Sigmoid colon (tissue), 7 donors: ENCODE data around the gene SARM1. TPM values are rescaled to one million over a fixed set of nuclear protein-coding genes. Genes with fewer than 3 reads are reported as not detected.

Experiments
- DNase-seq: peaks from one replicate; pipeline ENCODE4 v3.0.0-alpha.2; 2019
- H3K27ac ChIP-seq, 4 donors: fragments of 200-600 bp; sonication (generic); one replicate each; pipeline ENCODE4 v1.5.1; 2016 to 2019; ENCODE audit warnings: mild to moderate bottlenecking in 1 of 4
- H3K27me3 ChIP-seq, 3 donors: fragments of 200-600 bp; sonication (generic); one replicate each; pipeline ENCODE4 v1.5.1; 2019; ENCODE audit warnings: mild to moderate bottlenecking in 1 of 3
- H3K36me3 ChIP-seq, 4 donors: fragments of 200-600 bp; sonication (generic); one replicate each; pipeline ENCODE4 v1.5.1; 2016 to 2019
- H3K4me1 ChIP-seq, 4 donors: fragments of 200-600 bp; sonication (generic); one replicate each; pipeline ENCODE4 v1.5.1; 2017 to 2019
- H3K4me3 ChIP-seq, 4 donors: fragments of 200-600 bp; sonication (generic); one replicate each; pipeline ENCODE4 v1.5.1; 2017 to 2019; ENCODE audit warnings: mild to moderate bottlenecking in 2 of 4, moderate library complexity in 1 of 4
- H3K9me3 ChIP-seq, 4 donors: fragments of 200-600 bp in 3 of 4; sonication (generic) in 3 of 4; one replicate each; pipeline versions ENCODE4 v1.5.1 to v1.6.1; 2013 to 2019
- EP300 ChIP-seq, 4 donors: sonication (generic); formaldehyde crosslinking; IDR thresholded peaks; one replicate each; pipeline ENCODE4 v1.6.1; 2017; ENCODE audit warnings: antibody characterized with exemption in 4 of 4
- POLR2A ChIP-seq, 2 donors: fragments of 450-650 bp; IDR thresholded peaks; one replicate each; pipeline ENCODE4 v1.6.1; 2016; ENCODE audit warnings: antibody characterized with exemption in 2 of 2, mild to moderate bottlenecking in 2 of 2, moderate library complexity in 2 of 2
- POLR2AphosphoS5 ChIP-seq, 4 donors: sonication (generic); formaldehyde crosslinking; IDR thresholded peaks; one replicate each; pipeline ENCODE4 v1.6.1; 2017; ENCODE audit warnings: antibody characterized with exemption in 4 of 4
- WGBS, 2 donors: extraction: QIAGEN DNeasy Blood & Tissue Kit; methylation state at CpG; one replicate each; pipeline ENCODE4 v1.1.7; 2013; 5-methylcytosine and 5-hydroxymethylcytosine counted together
- intact Hi-C: fragments of 100-400 bp; cut with DNase I; formaldehyde crosslinking; loops from one replicate; pipeline ENCODE4 v1.15.1; 2023
- polyA plus RNA-seq, 3 donors: library from polyadenylated mRNA; stranded (reverse); fragments of 200-250 nt; gene quantifications; one replicate each; pipeline ENCODE4 v1.2.3, GENCODE V29; 2013
- total RNA-seq, 4 donors: library from RNA; depleted of rRNA; stranded (reverse); fragments of >200 nt; gene quantifications; one replicate each; pipeline ENCODE4 v1.1.0, GENCODE V29; 2016
- TF ChIP-seq, protein P1 (sequence below), 4 experiments: fragments of 450-650 bp in 3 of 4; fragments of 200-600 bp in 1 of 4; IDR thresholded peaks; one replicate each; pipeline ENCODE4 v1.5.1; 2016 to 2019; ENCODE audit warnings: antibody characterized with exemption in 4 of 4, mild to moderate bottlenecking in 3 of 4, moderate library complexity in 2 of 4
- donor health status: healthy with polysubstance abuse.
- donor health status: Bipolar disorder and iron deficiency.
- donor health status: healthy.

The SARM1 gene
- total and polyA plus RNA-seq, 7 donors, result 3.5 to 13.3 (median 8.6) TPM

DNA sequence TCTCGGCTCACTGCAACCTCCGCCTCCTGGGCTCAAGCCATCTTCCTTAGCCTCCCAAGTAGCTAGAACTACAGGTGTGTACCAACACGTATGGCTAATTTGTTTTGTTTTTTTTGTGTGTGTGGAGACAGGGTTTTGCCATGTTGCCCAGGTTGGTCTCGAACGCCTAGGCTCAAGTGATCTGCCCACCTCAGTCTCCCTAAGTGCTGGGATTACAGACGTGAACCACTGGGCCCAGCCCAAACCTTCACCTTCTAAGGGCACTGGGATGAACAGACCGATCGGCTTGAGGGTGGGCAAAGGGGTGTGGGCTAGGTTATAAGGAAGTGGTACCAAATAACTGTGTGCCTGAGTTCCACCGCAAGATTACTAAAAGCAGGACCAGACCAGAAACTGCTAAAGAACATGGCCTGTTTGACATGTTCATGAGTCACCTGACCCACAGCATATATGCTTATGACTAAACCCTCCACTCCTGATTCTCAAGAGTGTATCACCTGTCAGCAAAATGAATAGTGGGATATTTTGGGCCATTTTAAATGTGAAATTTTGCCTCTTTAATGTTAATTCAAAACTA is 44.4 kb upstream of the SARM1 start:
- TF ChIP-seq POLR2AphosphoS5 (IDR thresholded peaks at IDR 0.05) (no peak), POLR2A (IDR thresholded peaks at IDR 0.05) (no peak), EP300 (IDR thresholded peaks at IDR 0.05) (no peak)
- TF ChIP-seq, protein P1, sequence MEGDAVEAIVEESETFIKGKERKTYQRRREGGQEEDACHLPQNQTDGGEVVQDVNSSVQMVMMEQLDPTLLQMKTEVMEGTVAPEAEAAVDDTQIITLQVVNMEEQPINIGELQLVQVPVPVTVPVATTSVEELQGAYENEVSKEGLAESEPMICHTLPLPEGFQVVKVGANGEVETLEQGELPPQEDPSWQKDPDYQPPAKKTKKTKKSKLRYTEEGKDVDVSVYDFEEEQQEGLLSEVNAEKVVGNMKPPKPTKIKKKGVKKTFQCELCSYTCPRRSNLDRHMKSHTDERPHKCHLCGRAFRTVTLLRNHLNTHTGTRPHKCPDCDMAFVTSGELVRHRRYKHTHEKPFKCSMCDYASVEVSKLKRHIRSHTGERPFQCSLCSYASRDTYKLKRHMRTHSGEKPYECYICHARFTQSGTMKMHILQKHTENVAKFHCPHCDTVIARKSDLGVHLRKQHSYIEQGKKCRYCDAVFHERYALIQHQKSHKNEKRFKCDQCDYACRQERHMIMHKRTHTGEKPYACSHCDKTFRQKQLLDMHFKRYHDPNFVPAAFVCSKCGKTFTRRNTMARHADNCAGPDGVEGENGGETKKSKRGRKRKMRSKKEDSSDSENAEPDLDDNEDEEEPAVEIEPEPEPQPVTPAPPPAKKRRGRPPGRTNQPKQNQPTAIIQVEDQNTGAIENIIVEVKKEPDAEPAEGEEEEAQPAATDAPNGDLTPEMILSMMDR (IDR thresholded peaks at IDR 0.05), result no peak
- peaks cover 19 to 57% (median 30%) of the 10 kb centered on the region in 4 donors for H3K36me3 ChIP-seq
- no peak overlapping the region for H3K27ac ChIP-seq
- H3K27me3 ChIP-seq, result no peaks in the 10 kb centered on the region
- no peak overlapping the region for H3K4me3 ChIP-seq
- DNase-seq, result peak; percentile 43
- H3K9me3 ChIP-seq, result no peaks in the 10 kb centered on the region
- intact Hi-C loops, result no loop called here
- no peaks in the 10 kb centered on the region for H3K4me1 ChIP-seq
- WGBS, 2 donors, result 88 to 89% methylated on average over 9 of the region's 9 CpGs

DNA sequence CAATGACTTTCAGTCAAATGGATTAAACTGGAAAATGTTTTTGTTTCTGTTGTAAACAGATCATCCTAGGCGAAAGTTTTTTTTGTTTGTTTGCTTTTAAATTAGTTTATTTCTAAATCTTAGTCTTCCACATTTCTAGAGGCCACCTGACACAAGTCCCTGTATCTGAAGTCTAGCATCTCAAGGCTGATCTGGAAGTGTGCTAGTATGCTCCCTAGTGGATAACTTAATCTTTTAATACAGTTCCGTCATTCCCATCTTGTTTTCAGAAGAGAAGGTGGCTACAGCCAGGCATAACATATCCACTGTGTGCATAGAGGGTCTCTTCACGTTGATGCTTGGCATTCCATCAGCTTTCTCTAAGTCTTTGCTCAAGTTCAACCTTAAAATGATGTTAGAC is 43.8 kb upstream of the SARM1 start:
- Histone ChIP-seq H3K9me3 (no peaks in the 10 kb centered on the region), H3K27ac (no peak overlapping the region), H3K4me1 (peaks cover 0 to 2% (median 0%) of the 10 kb centered on the region in 4 donors), H3K4me3 (no peak overlapping the region), H3K27me3 (no peaks in the 10 kb centered on the region), H3K36me3 (peaks cover 19 to 59% (median 31%) of the 10 kb centered on the region in 4 donors)
- TF ChIP-seq EP300 (IDR thresholded peaks at IDR 0.05), result no peak
- TF ChIP-seq, protein P1 (IDR thresholded peaks at IDR 0.05), result no peak
- no peak for TF ChIP-seq POLR2AphosphoS5 (IDR thresholded peaks at IDR 0.05)
- TF ChIP-seq POLR2A (IDR thresholded peaks at IDR 0.05), result no peak
- intact Hi-C loops, result no loop called here
- DNase-seq, result no peak
- WGBS, 2 donors, result 70 to 78% methylated on average over 3 of the region's 3 CpGs

DNA sequence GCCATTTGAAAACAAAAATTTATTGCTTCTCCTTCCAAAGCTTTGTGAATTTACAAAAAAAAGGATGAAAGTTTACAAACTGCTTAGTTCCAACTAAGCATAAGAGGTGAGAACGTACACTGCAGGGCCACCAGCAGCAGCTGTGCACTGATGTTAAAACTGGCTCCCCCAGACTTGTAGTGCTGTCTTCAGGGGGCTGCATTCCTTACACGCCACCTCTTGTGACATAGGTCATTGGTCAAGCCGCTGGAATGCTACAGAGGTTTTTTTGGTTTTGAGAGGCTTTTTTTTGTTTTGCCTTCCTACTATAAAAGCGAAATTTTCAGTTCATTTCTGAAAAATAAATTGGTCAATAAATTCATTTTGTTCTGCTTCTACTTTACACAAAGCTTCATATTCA is 43.2 kb upstream of the SARM1 start:
- TF ChIP-seq POLR2AphosphoS5 (IDR thresholded peaks at IDR 0.05) (no peak), POLR2A (IDR thresholded peaks at IDR 0.05) (no peak), EP300 (IDR thresholded peaks at IDR 0.05) (no peak)
- TF ChIP-seq, protein P1 (IDR thresholded peaks at IDR 0.05), result no peak
- DNase-seq, result peak; percentile 28

DNA sequence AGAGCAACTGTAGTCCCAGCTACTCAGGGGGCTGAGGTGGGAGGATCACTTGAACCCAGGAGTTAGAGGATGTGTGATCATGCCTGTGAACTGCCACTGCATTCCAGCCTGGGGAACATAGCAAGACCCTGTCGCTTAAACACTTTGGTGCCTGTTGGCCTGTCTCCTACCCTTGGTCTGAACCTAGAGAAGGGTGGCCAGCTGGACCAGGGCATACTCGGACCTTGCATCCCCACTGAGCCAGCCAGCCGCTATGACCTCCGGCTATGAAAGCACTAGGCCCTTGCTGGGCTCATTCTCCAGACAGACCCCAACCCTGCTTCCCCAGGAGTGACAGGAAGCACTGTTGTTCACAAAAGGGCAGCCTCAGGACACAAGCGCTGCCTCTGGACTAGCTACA is 40.8 kb upstream of the SARM1 start:
- peaks cover 0 to 24% (median 19%) of the 10 kb centered on the region in 4 donors for H3K4me1 ChIP-seq
- H3K27ac ChIP-seq, result no peak overlapping the region
- intact Hi-C loops, result no loop called here
- WGBS, 2 donors, result 93 to 95% methylated on average over 5 of the region's 5 CpGs
- H3K27me3 ChIP-seq, result no peaks in the 10 kb centered on the region
- H3K36me3 ChIP-seq, result peaks cover 19 to 59% (median 31%) of the 10 kb centered on the region in 4 donors
- H3K9me3 ChIP-seq, result no peaks in the 10 kb centered on the region
- no peak for TF ChIP-seq POLR2AphosphoS5 (IDR thresholded peaks at IDR 0.05)
- TF ChIP-seq, protein P1 (IDR thresholded peaks at IDR 0.05), result no peak
- TF ChIP-seq POLR2A (IDR thresholded peaks at IDR 0.05), result no peak
- no peak for TF ChIP-seq EP300 (IDR thresholded peaks at IDR 0.05)
- H3K4me3 ChIP-seq, result no peak overlapping the region
- peak; percentile 36 for DNase-seq

More for the DNA sequence above, 43.2 kb upstream of the SARM1 start:
- Histone ChIP-seq H3K27ac (no peak overlapping the region), H3K36me3 (peaks cover 19 to 59% (median 31%) of the 10 kb centered on the region in 4 donors), H3K4me3 (no peak overlapping the region), H3K27me3 (no peaks in the 10 kb centered on the region), H3K4me1 (peaks cover 0 to 8% (median 3%) of the 10 kb centered on the region in 4 donors), H3K9me3 (no peaks in the 10 kb centered on the region)
- 79 to 85% methylated on average over 4 of the region's 4 CpGs for WGBS, 2 donors
- intact Hi-C loops, result no loop called here
